LoVo (cell line): ENCODE measurements around the gene TPCN2.
"Not testable (repeated sequence)": the region's sequence is repeated elsewhere in the genome, so short reads cannot be mapped to it uniquely, and the experiment has no call there.

ENCODE experiments used
- DNase-seq: peaks from one replicate; pipeline ENCODE4 v3.0.0-alpha.2; 2016; ENCODE audit warnings: low spot score

The TPCN2 gene

DNA sequence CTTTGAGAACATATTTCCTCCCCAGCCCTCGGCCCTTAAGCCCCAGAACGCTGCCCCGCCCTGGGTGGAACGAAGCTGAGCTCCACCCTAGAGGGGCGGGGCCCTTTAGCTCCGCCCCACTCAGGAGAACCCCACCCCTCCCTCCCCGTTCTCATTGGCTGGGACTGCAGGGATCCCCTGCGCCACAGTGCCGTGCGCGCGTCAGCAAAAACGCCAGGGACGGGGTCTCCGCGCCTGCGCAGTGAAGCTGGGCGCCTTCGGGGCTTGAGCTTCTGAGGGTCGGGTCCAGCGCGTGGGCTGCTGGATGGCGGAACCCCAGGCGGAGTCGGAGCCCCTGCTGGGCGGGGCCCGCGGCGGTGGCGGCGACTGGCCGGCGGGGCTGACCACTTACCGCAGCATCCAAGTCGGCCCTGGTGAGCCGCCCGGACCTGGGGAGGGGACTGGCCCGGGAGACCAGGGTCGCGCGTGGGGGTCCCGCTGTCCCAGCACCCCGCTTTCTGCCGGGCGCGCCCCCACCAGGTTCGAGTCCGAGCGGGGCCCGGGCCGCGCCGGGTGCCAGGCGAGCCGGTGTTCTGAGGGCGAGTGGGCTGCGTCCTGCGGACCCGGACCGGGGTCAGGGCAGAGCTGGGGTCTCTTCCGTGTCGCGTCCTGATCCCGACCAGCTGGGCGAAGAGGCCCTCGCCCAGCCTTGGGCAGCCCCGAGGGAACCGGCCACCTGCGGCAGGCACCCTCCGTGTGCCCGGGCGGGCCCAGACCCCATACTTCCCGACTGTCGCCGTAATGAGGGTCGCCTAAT, at the start of gene TPCN2:
Gene TPCN2, plus strand, starts transcription at position 239 of the 796 bp plus-strand sequence. Its CDS starts 66 bp downstream, at position 305.
- DNase-seq, result peak; percentile 95

GRCh38 chr11:68999093-68999747, 49.5 kb upstream of the TPCN2 start:
- no peak for DNase-seq

GRCh38 chr11:68999748-69000355, 48.9 kb upstream of the TPCN2 start:
- not testable (repeated sequence) for DNase-seq

- DNase-seq, result no peak
These were observed 48.3 kb upstream of the TPCN2 start for GRCh38 chr11:69000391-69000790.

- DNase-seq, result no peak
These were observed 47.9 kb upstream of the TPCN2 start for GRCh38 chr11:69000831-69001242.

- DNase-seq, result no peak
These were observed 47.3 kb upstream of the TPCN2 start for GRCh38 chr11:69001243-69002081.

DNA sequence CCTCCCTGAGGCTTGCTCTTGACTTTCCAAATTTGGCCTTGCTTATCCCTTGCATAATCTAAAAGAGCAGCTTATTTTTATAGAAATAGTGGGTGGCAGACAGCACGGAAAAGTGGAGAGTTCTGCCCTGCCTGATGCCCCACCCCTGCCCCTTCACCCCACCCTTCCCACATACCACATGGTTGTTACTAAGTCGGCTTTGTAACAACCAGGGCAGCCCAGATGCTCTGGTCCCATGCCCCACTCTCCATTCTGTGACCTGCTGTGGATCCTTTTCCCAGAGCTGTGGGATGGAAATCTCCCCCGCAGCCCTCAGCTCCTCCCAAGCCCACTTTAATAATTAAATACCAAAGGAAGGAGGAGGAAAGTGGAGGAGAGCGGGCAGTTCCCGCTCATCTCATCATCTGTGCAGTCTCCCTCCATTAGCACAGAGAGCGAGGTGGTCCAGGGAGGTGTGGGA, 46.6 kb upstream of the TPCN2 start:
- DNase-seq, result no peak

- DNase-seq, result no peak
These were observed 46.0 kb upstream of the TPCN2 start for GRCh38 chr11:69002570-69003231.

DNA sequence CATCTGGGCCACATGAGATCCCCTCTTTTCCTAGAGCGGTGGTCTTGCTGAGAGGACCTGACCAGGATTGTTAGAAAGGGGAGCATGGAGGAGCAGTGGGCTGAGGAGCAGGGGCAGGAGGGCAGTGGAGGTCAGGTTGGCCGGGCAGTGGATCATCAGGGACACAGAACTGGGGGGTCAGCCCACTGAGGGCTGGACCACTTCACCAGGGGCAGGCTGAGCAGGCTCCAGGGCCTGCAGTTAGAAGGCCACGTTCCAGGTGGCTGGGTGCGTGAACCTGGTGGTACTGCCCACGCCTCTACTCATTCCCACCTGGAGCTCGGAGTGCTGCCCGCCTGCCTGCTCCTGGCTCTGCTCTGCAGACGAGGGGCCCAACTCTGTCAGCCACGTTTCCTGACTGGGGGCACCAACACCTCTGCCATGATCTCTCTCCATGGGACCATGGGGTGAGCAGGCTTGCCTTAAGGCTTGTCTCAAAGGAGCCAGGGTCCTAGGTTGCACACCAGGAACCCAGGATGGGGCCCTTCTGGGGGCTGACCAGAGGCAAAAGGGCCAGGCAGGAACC, 45.3 kb upstream of the TPCN2 start:
- no peak for DNase-seq

DNA sequence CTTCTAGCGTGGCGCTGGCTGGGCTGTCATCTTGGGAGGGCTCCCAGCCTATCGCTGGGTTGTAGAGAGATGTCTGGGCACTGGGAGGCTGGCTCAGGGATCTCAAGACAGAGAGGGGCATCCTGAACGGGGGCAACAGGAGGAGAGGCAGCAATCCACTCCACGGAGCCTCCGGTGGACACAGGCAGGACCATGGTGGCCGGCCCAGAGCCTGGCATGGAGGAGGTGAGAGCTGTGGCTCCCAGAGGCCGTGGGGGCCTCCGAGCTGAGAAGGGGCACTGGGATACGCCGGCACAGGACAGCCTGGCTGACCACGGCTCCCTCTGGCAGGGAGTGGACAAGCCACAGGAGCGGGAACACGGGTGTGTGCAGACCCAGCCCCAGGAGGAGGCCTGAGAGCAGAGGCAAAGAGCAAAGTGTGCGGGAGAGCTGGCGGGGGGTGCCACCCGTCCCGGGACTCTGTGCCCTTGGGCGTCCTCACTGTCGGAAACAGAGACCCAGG, 44.8 kb upstream of the TPCN2 start:
- DNase-seq, result no peak

DNA sequence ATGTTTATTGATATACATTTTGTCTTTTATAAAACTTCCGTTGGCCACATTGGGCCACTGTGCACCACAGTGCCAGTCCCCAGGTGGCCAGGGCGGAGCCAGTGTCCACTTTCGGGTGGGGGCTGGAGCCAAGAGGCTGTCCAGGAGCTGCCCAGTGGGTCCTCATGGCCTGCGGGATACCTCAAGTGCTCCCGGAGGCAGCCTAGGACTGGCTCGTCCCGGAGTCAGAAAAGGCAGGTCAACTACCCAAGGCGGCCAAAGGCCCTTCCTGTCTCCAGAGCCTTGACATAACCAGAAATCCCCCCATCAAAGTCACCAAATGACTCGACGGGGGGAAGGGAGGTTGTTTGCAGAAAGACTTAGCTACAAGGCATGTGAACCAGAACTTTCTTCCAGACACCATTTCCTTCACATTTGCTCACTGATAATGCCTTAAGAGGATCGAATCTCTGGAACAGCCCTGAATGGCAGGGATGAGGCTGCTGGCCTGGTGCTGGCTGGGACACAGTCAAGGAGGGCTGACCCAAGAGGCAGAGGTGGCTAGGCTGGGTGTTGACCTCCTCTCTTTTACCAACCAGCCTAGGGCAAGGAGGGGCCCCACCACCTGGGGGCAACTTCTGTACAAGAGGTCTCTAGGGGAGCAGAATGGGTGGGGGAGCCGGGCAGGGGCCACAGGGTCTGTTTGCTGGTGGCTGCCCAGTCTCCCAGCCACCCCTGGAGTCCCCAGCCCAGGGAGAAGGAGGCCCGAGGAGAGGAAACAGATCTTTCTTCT, 44.1 kb upstream of the TPCN2 start:
- no peak for DNase-seq

DNA sequence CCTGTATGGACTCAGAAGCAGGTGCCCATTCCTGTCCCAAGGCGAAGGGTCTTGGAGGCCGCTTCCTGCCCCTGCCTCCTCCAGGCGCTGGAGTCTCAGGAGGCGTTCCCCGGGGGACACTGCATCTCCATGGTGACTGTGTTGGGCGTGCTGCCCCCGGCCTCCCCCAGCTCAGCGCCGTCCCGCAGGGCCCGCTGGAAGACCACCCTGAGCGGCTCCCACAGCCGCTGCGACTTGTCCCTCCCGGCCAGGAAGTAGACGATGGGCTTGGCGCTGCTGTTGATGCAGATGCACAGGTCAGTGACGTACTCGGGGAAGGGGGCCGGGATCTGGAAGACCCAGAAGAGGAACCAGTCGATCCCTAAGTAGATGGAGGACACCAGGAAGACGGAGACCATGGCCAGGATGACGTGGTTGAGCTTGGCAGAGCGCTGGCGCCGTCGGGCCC, 43.5 kb upstream of the TPCN2 start:
- no peak for DNase-seq

- DNase-seq, result no peak
These were observed 42.9 kb upstream of the TPCN2 start for GRCh38 chr11:69005631-69006368.

GRCh38 chr11:69006816-69007215, 41.9 kb upstream of the TPCN2 start:
- DNase-seq, result no peak

DNA sequence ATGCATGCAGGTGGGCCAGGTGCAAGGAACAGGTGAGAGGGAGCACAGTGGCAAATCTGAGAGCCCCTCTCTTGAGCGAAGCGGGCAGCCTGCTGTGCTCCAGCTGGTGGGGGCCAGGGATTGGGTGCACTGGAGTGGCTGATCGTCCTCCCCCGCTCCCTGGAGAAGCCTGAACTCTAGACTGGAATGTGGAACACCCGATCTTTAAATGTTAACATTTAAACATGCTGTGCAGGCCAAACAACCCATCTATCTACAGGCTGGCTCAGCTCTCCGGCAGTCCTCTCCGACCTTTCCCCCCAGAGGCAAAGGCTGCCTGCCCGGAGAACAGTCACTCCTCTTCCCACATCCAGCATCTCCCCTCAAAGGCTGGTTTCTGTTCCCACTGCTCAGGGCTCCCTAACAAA, 40.8 kb upstream of the TPCN2 start:
- no peak for DNase-seq

- DNase-seq, result peak; percentile 91
These were observed 39.8 kb upstream of the TPCN2 start for GRCh38 chr11:69008737-69009440.

- DNase-seq, result no peak
These were observed 39.1 kb upstream of the TPCN2 start for GRCh38 chr11:69009441-69010211.

DNA sequence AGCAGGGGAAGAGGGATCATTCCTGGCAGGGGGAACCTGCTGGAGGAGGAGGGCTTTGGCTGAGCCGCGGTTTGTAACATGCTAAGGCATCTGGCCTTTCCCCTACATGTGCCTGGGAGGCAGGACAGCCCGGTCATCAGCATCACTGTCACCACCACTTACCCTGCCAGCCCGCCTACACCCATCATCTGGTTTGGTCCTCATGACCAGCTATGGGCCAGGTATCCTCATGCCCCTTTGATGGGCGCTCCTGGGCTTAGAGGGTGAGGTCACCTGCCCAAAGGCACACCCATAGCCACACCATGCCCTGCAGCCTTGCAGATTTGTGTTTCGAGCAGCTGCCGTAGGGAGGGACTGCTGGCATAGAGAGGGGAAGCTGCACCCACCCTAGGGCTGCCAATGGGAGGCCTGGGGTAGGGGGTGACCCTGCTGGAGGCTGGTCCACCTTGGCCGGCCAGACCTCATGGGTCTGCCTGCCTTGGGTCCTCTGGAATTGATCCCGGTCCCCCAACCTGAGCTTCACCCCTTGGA, 38.3 kb upstream of the TPCN2 start:
- no peak for DNase-seq
